ENCODE results near the gene CCL14. TPM values are rescaled to one million over a fixed set of nuclear protein-coding genes. Genes with fewer than 3 reads are reported as not detected.

Gene CCL14
- total and polyA plus RNA-seq, 2 donors (not counting 1 experiment from before 2014, with no cell fraction given), result not detected

GRCh38 chr17:35988164-35988563 is 1.6 kb upstream of the CCL14 start:
- no peak overlapping the region for H3K4me3 ChIP-seq (replicated peaks in 1 of 4; ENCODE audit: control extremely low read depth in 1 of 4, insufficient read depth in 1 of 4, low read depth in 3 of 4, low read length in 4 of 4)
- H3K27ac ChIP-seq (ENCODE audit: insufficient read depth, low read length), result no peak overlapping the region
- H3K27me3 ChIP-seq (ENCODE audit: control insufficient read depth, insufficient read depth, low read length), result no peaks in the 10 kb centered on the region
- H3K4me2 ChIP-seq (ENCODE audit: extremely low read depth, insufficient read depth, low read length), result no peak overlapping the region
- H3K9me3 ChIP-seq (ENCODE audit: control insufficient read depth, insufficient read depth, low read depth, low read length), result no peaks in the 10 kb centered on the region
- no peak overlapping the region for H3K9ac ChIP-seq (ENCODE audit: insufficient read depth, low read length)
- TF ChIP-seq CTCF (conservative IDR thresholded peaks at IDR 0.05 in 1 of 2, IDR thresholded peaks at IDR 0.05 in 1 of 2; ENCODE audit: low read depth in 1 of 2, low read length in 2 of 2) (no peak), EZH2 (IDR thresholded peaks at IDR 0.05; ENCODE audit: low read length, missing control alignments) (no peak)
- DNase-seq (ENCODE audit: low read depth in 2 of 2), result no peak
- no peak overlapping the region for H2AFZ ChIP-seq (ENCODE audit: low read length)
- H3K79me2 ChIP-seq (ENCODE audit: control insufficient read depth, insufficient read depth, low read length), result no peaks in the 10 kb centered on the region
- H3K4me1 ChIP-seq (ENCODE audit: control insufficient read depth, extremely low read depth, insufficient read depth, low read length), result no peaks in the 10 kb centered on the region
- no peaks in the 10 kb centered on the region for H4K20me1 ChIP-seq (ENCODE audit: control insufficient read depth, extremely low read depth, insufficient read depth, low read length)
- no peaks in the 10 kb centered on the region for H3K36me3 ChIP-seq (ENCODE audit: control insufficient read depth, insufficient read depth, low read length)

- DNase-seq (ENCODE audit: low read depth in 2 of 2), result no peak
- no peaks in the 10 kb centered on the region for H3K36me3 ChIP-seq (ENCODE audit: control insufficient read depth, insufficient read depth, low read length)
- no peaks in the 10 kb centered on the region for H3K27me3 ChIP-seq (ENCODE audit: control insufficient read depth, insufficient read depth, low read length)
- H3K4me2 ChIP-seq (ENCODE audit: extremely low read depth, insufficient read depth, low read length), result no peak overlapping the region
- no peak overlapping the region for H3K4me3 ChIP-seq (replicated peaks in 1 of 4; ENCODE audit: control extremely low read depth in 1 of 4, insufficient read depth in 1 of 4, low read depth in 3 of 4, low read length in 4 of 4)
- no peaks in the 10 kb centered on the region for H3K79me2 ChIP-seq (ENCODE audit: control insufficient read depth, insufficient read depth, low read length)
- H3K9me3 ChIP-seq (ENCODE audit: control insufficient read depth, insufficient read depth, low read depth, low read length), result no peaks in the 10 kb centered on the region
- no peaks in the 10 kb centered on the region for H3K4me1 ChIP-seq (ENCODE audit: control insufficient read depth, extremely low read depth, insufficient read depth, low read length)
- no peak overlapping the region for H2AFZ ChIP-seq (ENCODE audit: low read length)
- H3K27ac ChIP-seq (ENCODE audit: insufficient read depth, low read length), result no peak overlapping the region
- H4K20me1 ChIP-seq (ENCODE audit: control insufficient read depth, extremely low read depth, insufficient read depth, low read length), result no peaks in the 10 kb centered on the region
- no peak overlapping the region for H3K9ac ChIP-seq (ENCODE audit: insufficient read depth, low read length)
- TF ChIP-seq EZH2 (IDR thresholded peaks at IDR 0.05; ENCODE audit: low read length, missing control alignments) (no peak), CTCF (conservative IDR thresholded peaks at IDR 0.05 in 1 of 2, IDR thresholded peaks at IDR 0.05 in 1 of 2; ENCODE audit: low read depth in 1 of 2, low read length in 2 of 2) (no peak)
Observed at GRCh38 chr17:35984140-35984539, 2.4 kb downstream of the CCL14 start.

GRCh38 chr17:35982409-35983191 is 3.9 kb downstream of the CCL14 start:
- TF ChIP-seq EZH2 (IDR thresholded peaks at IDR 0.05; ENCODE audit: low read length, missing control alignments), result no peak
- no peak for TF ChIP-seq CTCF (conservative IDR thresholded peaks at IDR 0.05 in 1 of 2, IDR thresholded peaks at IDR 0.05 in 1 of 2; ENCODE audit: low read depth in 1 of 2, low read length in 2 of 2)
- Histone ChIP-seq H3K4me1 (ENCODE audit: control insufficient read depth, extremely low read depth, insufficient read depth, low read length) (no peaks in the 10 kb centered on the region), H3K27me3 (ENCODE audit: control insufficient read depth, insufficient read depth, low read length) (no peaks in the 10 kb centered on the region), H3K9me3 (ENCODE audit: control insufficient read depth, insufficient read depth, low read depth, low read length) (no peaks in the 10 kb centered on the region), H3K36me3 (ENCODE audit: control insufficient read depth, insufficient read depth, low read length) (no peaks in the 10 kb centered on the region), H3K27ac (ENCODE audit: insufficient read depth, low read length) (no peak overlapping the region), H3K79me2 (ENCODE audit: control insufficient read depth, insufficient read depth, low read length) (no peaks in the 10 kb centered on the region), H3K4me3 (replicated peaks in 1 of 4; ENCODE audit: control extremely low read depth in 1 of 4, insufficient read depth in 1 of 4, low read depth in 3 of 4, low read length in 4 of 4) (no peak overlapping the region), H4K20me1 (ENCODE audit: control insufficient read depth, extremely low read depth, insufficient read depth, low read length) (no peaks in the 10 kb centered on the region), H3K4me2 (ENCODE audit: extremely low read depth, insufficient read depth, low read length) (no peak overlapping the region), H3K9ac (ENCODE audit: insufficient read depth, low read length) (no peak overlapping the region), H2AFZ (ENCODE audit: low read length) (no peak overlapping the region)
- DNase-seq (ENCODE audit: low read depth in 2 of 2), result no peak

All from fibroblast of lung (primary cell).